SKM-1 (cell line): ENCODE results near the gene SMYD4.
"Not testable (repeated sequence)": the region's sequence is repeated elsewhere in the genome, so short reads cannot be mapped to it uniquely, and the experiment has no call there.

Source experiments
- DNase-seq: peaks from one replicate; lab custom pipeline; 2025; ENCODE audit not compliant: unreplicated experiment; lab: John Stamatoyannopoulos, UW

SMYD4 gene

DNA sequence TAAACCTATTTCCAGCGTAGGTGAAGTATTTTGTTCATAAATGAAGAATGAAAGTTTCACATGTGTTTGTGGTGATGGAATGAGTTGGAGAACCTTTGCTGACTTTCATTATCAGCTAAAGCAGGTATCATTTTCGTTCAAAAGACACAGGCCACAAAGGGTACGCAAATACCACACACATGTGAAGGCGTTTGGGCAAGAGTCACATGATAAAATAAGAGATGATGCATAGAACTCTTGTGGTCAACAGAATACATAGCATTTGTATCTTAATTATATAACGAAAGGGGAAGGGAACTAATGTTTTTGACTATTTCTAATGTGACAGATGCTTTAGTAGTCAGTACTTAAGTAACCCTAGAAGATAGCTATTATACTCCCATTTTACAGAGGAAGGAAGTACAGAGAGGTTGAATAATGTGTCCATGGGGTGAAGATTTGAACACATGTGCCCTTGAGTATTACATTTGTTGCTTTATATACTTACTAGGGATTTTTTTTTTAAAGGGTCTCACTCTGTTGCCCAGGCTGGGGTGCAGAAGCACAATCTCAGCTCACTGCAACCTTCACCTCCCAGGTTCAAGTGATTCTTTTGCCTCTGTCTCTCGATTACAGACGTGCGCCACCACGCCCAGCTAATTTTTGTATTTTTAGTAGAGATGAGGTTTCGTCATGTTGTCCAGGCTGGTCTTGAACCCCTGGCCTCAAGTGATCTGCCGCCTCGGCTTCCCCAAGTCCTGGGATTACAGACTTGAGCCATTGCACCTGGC, 4.9 kb upstream of the SMYD4 start:
- DNase-seq: no peak

DNA sequence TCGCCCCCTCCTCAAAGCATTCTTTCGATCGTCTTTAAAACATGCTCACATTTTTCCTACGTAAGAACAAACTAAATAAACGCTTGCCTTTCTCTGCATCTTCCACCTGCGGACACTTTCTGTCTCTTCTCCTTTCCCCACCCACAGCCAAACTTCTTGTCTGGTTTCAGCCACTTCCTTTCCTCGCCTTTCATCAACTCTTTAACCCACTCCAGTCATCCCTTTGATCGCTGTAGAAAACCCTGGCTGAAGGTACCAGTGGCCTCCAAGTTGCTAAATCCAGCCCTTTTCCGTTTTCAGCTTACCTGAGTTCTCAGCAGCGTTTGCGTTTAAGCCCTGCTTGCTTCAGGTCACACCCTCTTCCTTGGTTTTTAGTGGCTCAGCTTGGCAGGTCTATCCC, 586 bp upstream of the SMYD4 start:
- DNase-seq: no peak

DNA sequence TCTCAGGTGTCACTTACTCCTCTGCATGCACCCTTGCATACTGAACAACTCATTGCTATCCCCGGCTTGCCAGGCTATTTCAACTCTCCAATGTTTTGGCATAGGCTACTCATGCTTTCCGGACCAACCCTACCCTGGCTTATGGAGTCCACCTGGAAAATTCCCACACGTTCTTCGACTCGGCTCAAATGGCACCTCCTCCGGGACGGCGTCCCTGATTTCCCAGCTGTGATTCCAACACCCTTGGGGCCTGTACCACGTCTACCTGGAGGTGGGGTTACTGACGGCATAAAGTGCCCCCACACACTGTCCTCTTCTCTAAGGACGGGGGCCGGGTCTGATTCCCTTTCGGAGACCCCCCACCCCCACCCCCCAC, 498 bp downstream of the SMYD4 start:
- no peak for DNase-seq

DNA sequence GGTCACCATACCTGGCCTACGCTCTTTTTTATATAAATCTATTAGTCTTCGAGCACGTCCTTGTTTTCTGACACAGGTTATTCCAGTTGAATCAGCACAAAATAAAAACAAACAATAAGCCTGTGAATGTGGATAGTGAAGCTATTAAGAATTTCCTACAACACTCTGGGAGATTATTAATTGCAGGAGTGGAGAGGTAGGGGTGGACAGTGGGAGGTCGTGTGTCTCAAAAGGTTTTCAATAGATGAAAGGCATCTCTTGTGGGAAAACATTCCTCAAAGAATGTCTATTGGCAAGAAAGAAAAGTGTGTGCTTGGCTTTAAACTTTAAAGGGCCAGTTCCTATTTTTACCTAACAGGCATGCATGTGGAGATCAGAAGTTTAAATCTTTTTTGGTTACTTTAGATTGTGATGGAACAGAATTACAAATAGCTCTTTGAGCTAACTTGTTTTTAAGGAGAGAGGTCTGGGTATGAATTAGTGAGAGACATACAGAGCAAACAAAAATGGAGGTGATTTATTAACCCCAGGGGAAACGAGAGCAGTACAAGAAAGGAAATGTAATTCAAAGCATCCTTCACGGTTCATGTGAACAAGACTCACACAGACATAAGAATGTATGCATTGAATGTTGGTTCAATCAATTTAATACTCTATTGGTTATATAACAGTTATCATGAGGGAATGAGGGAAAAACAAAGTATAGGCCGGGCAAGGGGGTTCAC, 9.0 kb downstream of the SMYD4 start:
- DNase-seq: no peak

DNA sequence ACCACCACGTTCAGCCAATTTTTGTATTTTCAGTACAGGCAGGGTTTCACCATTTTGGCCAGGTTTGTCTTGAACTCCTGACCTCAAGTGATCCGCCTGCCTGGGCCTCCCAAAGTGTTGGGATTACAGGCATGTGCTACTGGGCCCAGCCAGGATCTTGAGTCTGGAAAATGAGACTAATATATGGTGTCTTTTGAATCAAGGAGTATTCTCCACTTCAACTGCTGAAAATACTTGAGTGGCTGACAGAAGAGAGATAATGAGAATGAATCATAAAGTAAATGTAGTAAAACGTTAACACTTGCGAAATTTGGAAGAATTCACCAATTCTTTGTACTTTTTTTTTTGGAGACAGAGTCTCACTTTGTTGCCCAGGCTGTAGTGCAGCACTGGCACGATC, 16.6 kb downstream of the SMYD4 start:
- no peak for DNase-seq

DNA sequence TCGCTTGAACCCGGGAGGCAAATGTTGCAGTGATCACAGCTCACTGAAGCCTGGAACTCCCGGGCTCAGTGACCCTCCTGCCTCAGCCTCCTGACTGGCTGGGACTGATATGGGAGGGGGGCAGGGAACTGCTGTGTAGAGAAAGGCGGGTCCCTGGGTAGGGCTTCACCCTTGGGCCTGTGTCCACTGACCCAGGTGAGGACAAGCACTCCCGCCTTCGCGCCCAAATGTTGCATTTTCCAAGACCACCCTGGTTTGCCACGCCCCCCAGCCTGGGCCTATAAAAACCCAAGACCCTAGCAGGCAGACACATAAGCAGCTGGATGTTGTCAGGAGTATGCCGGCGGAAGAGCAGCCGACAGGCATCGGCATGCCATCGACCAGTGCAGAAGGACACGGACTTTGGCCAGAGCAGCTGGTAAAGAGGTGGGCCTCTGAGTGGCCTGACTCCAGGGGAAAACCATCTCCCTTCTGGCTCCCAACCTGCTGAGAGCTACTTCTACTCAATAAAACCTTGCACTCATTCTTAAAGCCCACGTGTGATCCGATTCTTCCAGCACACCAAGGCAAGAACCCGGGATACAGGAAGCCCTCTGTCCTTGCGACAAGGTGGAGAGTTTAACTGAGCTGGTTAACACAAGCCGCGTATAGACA, 19.1 kb downstream of the SMYD4 start:
- no peak for DNase-seq

DNA sequence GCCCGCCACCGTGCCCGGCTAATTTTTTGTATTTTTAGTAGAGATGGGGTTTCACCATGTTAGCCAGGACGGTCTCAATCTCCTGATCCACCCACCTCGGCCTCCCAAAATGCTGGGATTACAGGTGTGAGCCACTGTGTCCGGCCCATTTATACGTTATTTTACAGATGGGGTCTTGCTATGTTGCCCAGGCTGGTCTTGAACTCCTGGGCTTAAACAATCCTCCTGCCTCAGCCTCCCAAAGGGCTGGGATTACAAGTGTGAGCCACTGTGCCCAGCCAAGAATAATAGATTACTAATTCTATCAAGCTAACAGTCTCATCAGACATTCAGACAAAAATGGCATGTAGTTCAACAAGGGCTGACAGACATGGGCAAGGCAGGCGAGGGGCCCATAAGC, 19.9 kb downstream of the SMYD4 start:
- not testable (repeated sequence) for DNase-seq

DNA sequence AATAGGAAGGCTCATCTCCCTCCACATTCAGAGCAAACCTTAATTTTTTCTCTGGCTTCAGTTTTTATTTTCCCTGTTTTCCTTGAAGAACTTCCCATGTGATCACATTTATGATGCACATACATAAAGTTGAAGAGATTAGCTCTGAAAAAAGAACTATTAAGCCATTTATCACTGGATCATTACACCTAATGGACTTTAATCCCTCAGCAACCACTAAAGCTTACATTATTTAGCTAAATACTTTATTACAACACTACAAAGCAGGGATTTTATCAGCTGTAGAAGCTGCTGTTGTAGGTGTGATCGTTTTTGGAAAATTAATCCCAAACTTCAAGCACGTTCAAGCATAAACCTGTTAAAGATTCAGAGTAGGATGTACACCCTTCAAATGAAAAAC, 21.1 kb downstream of the SMYD4 start:
- no peak for DNase-seq

DNA sequence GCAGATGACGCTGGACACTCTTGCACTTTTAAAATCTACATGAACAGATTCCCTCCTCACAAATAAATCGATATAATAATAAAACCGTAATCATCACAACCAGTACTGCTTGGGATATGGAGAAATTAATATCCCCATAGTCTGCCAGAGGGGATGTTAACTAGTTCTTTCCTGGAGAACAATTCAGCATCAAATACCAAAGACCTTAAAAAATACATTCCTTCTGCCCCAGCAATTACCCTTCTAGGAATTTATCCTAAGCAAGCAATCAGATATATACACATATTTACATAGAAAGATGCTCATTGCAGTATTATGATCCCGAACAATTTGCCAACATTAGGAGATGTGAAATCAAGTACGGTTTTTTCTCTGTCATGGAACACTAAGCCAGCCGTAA, 21.8 kb downstream of the SMYD4 start:
- DNase-seq: no peak

DNA sequence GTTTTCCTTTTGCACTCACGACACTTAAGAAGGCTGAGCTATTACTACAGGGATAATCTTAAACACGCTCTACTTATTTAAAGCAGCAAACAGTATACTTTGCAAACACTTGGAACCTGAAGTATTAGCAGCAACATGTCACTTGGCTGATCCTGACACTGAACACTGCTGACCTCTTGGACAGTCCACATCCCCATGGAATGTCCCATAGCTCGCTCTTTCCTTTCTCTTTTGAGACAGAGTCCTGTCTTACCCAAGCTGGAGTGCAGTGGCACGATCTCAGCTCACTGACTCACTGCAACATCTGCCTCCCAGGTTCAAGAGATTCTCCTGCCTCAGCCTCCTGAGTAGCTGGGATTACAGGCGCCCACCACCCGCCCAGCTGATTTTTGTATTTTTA, 26.4 kb downstream of the SMYD4 start:
- no peak for DNase-seq

DNA sequence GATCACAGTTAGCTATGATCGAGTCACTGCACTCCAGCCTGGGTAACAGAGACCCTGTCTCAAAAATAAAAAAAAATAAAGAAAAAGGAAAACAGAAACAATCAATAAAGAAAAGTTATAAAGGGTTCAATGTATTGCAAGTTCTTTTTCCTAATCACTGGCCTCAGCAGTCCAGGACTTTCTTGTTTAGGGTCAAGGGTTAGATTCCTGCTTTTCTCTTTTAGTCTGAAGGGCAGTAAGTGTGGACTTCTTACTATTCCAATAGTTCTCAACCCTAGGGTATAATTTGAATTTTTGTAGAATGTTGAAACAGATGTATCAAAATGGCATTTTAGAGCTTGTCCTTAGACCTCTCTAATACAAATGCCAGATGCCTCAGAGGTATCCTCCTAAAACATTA, 27.3 kb downstream of the SMYD4 start:
- DNase-seq: no peak

DNA sequence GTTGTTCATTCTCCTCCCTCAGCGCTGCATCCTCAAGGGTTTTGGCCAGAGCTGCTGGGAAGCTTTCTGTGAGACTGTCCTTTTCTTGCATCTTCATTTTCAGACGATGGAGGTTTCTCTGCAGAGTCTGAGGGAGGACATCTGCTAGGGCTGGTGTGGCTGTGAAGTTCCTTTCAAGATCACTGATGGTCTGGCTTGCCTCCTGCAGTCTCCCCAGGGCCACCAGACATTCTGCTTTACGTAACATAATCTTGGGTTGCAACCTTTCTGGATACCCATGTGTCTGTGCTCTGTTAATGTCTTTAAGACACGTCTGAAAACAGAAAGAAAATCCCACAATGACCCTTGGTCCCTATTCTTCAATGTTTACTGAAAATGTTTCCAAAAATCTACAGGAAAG, 29.0 kb downstream of the SMYD4 start:
- no peak for DNase-seq

DNA sequence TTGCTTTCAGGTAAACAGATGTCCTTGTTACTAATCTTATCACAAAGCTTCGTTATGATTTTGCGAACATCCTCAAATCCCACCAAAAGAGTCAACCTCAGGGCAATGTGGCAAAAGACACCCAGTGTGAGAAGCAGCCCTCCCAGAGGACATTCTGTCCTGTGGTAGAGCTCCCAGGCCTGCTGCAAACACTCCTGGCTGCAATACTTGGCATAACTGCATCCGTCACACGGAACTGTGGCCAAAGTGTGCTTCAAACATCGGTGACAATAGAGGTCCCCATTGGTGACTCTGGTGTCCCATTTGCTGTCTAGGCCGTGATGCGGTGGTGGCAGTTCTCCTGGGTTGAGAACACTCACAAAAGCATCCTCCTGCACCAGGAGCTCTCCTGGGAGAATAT, 29.5 kb downstream of the SMYD4 start:
- no peak for DNase-seq

DNA sequence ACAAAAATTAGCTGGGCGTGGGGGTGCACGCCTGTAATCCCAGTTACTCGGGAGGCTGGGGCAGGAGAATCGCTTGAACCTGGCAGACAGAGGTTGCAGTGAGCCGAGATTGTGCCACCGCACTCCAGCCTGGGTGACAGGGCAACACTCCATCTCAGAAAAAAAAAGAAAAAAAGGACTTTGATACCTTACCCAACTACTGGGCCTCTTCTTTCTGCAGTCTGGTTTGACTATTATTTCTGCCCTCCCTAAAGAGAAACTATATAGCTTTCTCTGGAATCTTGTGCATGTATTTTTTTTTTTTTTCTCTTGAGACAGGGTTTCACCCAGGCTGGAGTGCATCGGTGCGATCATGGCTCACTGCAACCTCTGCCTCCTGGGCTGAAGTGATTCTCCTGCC, 31.9 kb downstream of the SMYD4 start:
- not testable (repeated sequence) for DNase-seq

DNA sequence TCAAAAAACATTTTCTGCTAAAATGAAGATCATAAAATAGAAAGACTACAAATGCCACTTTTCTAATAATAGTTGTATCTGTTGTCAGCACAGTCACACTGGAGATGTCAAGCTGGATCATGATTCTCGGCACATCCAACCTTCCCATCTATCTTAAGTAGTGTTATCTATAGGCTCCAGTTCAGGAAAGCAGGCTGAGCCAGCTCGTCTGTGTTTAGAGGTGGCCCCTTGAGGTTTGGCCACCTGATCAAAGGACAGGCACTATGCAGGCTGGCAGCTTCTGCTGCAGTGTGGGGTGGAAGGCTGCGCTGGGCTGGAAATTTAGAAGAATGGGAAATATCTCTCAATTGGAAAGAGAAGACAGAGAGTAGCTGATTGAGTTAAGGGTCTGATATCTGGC, 32.4 kb downstream of the SMYD4 start:
- no peak for DNase-seq

DNA sequence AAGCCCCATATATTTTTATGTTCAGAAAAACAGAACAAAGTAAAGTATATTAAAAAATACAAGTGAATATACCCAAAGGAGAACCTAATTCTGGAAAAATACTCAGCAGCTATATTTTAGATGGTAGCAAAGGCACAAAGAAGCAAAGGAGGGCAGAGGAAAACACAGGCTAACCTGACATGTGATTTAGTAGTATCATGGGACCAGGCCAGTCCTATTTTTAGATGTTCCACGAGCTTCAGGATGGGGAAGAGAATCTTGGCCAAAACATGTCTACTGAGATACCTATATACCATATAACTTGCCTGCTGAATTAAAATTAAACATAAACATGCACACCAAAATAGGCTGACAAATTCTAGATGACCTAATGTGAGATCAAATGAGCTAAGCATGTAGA, 32.9 kb downstream of the SMYD4 start:
- DNase-seq: no peak

DNA sequence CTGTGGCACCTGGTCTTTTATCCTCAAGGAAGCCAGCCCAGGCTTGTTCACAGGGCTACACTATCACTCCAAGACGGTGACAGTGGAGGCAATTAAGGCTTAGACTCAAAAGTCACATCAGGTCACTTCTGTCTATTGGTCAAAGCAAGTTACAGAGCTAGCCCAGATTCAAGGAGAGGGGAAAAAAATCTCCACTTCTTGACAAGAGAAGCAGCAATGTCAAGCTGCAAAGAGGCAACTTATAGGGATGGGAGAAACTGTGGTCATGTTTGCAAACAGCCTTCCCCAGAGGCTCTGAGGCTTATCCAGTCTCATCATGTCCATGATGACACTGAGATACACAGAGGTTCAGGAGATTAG, 36.3 kb downstream of the SMYD4 start:
- no peak for DNase-seq

DNA sequence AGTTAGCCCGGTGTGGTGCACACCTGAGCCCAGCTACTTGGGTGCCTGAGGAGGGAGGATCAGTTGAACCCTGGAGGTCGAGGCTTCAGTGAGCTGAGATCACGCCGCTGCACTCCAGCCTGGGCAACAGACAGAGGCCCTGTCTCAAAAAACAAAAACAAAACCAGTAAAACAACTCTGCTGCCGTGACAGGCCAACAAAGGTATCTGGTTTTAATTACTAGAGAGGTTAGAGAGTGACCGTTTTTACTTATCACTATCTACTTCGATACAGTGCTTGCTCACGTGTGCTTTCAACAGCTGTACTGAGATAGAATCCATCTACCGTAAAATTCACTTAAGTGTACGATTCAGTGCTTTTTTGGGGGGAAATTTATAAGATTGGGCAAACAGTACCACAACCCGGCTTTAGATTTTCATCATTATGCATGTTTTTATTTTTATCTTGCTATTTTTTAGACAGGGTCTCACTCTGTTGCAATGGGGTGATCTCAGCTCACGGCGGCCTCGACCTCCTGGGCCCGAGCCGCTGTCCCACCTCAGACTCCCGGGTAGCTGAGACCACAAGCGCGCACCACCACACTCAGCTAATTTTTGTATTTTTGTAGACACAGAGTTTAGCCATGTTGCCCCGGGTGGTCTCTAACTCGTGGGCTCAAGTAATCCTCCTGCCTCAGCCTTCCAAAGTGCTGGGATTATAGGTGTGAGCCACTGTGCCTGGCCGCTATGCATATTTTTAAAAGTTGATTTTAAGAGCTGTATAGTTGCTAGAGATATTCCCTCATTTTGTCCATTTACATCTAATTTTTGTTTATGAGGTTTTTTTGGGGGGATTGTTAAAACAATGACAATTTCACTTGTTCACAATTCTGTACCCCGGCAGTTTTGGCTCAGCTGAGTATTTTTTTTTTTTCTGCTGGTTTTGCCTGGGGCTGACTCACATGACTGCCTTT, 36.9 kb downstream of the SMYD4 start:
- DNase-seq: no peak

DNA sequence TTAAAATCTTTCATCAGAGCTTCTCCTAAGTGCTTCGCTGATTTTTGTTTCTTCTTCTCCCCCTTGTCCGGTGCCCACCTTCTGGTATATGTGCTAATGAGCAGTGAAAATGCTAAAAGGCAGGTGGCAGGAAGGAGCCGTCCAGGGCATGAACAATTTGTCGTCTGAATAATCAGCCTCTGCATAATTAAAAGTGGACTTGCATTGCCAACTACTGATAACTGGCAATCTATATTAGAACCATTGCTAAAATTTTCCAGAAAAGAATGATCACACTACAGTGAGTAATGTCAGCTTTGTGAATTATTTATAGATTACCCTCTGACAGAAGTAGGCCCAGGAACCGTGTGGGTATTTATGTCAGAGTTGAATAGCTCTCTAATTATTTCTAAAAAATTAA, 39.8 kb downstream of the SMYD4 start:
- DNase-seq: no peak

DNA sequence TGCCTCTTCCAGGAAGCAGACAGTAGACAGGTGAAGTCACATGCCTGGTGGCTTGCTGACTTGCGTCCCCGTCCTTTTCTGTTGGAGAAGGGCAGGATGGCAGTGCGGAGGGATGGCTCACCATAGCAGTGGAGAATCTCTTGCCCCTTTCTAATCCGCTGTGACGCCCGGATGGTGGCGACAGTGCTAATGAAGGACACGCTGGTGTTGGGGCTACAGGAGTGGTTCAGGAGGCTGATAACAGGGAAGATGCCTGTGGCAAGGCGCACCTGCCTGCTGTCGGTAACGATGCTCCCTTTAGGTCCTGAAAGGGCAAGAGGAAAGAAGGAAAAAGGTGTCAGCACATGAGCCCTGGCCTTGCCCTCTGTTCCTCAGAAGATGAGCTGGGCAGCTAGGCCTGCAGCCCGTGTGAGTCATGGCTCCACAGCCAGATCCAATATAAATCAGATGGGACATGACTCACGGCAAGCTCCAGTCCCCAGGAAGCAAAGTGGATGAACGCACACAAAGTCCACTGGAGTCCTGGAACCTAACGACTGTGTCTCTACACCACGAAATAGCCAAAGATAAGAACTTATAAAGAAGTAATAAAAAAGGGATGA, 42.3 kb downstream of the SMYD4 start:
- DNase-seq: no peak

DNA sequence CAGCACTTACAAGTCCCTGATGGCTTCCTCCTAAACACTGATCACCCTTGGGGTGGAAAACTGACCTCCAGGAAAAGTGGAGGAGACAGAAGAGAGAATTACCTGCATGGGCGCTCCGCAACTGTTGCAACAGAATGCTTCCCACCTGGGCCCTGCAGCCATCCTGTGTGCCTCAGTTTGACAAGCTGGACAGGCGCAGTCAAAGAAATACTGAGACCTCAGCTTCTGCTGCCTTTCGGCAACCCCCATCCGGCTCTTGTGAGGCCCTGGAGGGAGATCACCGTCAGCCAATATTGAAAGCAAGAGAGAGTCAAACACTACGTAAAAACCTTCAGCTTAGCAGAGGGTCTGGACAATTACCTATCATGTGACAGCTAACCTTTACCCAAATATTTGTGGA, 43.0 kb downstream of the SMYD4 start:
- no peak for DNase-seq
